K562 (cell line): ENCODE results near the gene LAMA5. TPM values are rescaled to one million over a fixed set of nuclear protein-coding genes. Genes with fewer than 3 reads are reported as not detected.
A peak's percentile ranks its signal among the peaks of the same experiment; 100 is the strongest.

Experiments used
- ATAC-seq: fragments of 200-7000 bp; cut with Tn5 transposase; 3 replicates; pipeline ENCODE4 v1.9.1; 2020; ENCODE audit warnings: moderate library complexity
- BruUV-seq: library from RNA; stranded (reverse); fragments of 400-500 nt; replicated peaks from 2 replicates; lab custom pipeline; 2021; lab: Mats Ljungman, UMichigan
- CTCF ChIA-PET: fragments of 300-600 bp; formaldehyde crosslinking; extraction: SDS; loops from one replicate; lab custom pipeline; 2021; ENCODE audit warnings: low intra/inter-chr PET ratio; lab: Yijun Ruan, JAX
- POLR2A ChIA-PET: fragments of 300-600, 350-650 bp; sonication (Branson Sonifier 250); formaldehyde crosslinking; extraction: SDS; loops from one replicate; lab custom pipeline; 2021; ENCODE audit warnings: antibody characterized with exemption, inconsistent platforms; lab: Yijun Ruan, JAX
- DNase-seq, 4 experiments: peaks; one replicate each; pipeline versions ENCODE4 v3.0.0 to v3.0.0-alpha.2; 2011 to 2018; ENCODE audit warnings: low spot score in 3 of 4, mixed read lengths in 3 of 4; ENCODE audit errors: extremely low read depth in 1 of 4
- FAIRE-seq: peaks from 2 replicates; lab custom pipeline; 2011; peaks lifted over from hg19 to GRCh38; lab: Jason Lieb, UNC
- H2AFZ ChIP-seq: 2 replicates; pipeline ENCODE4 v1.6.0; 2011; ENCODE audit warnings: low read depth, low read length, control low read depth, inconsistent platforms
- H3K27ac ChIP-seq: fragments of 200-600 bp; 3 replicates; pipeline ENCODE4 v1.8.0; 2011; ENCODE audit warnings: low read depth, mild to moderate bottlenecking, control low read depth, inconsistent platforms, low read length, moderate library complexity, mixed read lengths; ENCODE audit errors: extremely low read depth
- H3K27me3 ChIP-seq, 2 experiments: fragments of 300-600 bp in 1 of 2; 2 replicates in 1 of 2; 3 replicates in 1 of 2; pipeline versions ENCODE4 v1.6.0 to v1.8.0; 2011; ENCODE audit warnings: inconsistent platforms in 2 of 2, low read length in 2 of 2, mild to moderate bottlenecking in 1 of 2, mixed read lengths in 1 of 2, moderate library complexity in 1 of 2; ENCODE audit not compliant: control insufficient read depth in 2 of 2, insufficient read depth in 2 of 2
- H3K36me3 ChIP-seq: fragments of 300-600 bp; 3 replicates; pipeline ENCODE4 v1.8.0; 2011; ENCODE audit warnings: mild to moderate bottlenecking, low read length, inconsistent platforms; ENCODE audit not compliant: control insufficient read depth, insufficient read depth
- H3K4me1 ChIP-seq, 2 experiments: fragments of 200-600 bp in 1 of 2; replicated peaks in 1 of 2; 2 replicates in 1 of 2; 3 replicates in 1 of 2; pipeline versions ENCODE4 v1.5.1 to v1.8.0; 2011; ENCODE audit warnings: inconsistent platforms in 2 of 2, low read length in 2 of 2, mild to moderate bottlenecking in 1 of 2, mixed read lengths in 1 of 2, moderate library complexity in 1 of 2; ENCODE audit not compliant: control insufficient read depth in 2 of 2, insufficient read depth in 2 of 2
- H3K4me2 ChIP-seq: 2 replicates; pipeline ENCODE4 v1.6.1; 2011; ENCODE audit warnings: low read length, control low read depth, inconsistent platforms, mixed read lengths; ENCODE audit not compliant: insufficient read depth
- H3K4me3 ChIP-seq: fragments of 200-600 bp; sonication (generic), shearing (Covaris generic); 2 replicates; pipeline ENCODE4 v1.5.1; 2016; ENCODE audit warnings: control low read depth, inconsistent platforms
- H3K79me2 ChIP-seq: fragments of 200-600 bp; 3 replicates; pipeline ENCODE4 v1.8.0; 2011; ENCODE audit warnings: low read length, inconsistent platforms; ENCODE audit not compliant: control insufficient read depth, insufficient read depth
- H3K9ac ChIP-seq, 2 experiments: 2 replicates each; pipeline versions ENCODE4 v1.6.0 to v1.6.1; 2011; ENCODE audit warnings: low read depth in 2 of 2, low read length in 2 of 2, control low read depth in 1 of 2, inconsistent platforms in 1 of 2, mild to moderate bottlenecking in 1 of 2, mixed read lengths in 1 of 2; ENCODE audit not compliant: insufficient read depth in 1 of 2
- H3K9me1 ChIP-seq: one replicate; pipeline ENCODE4 v1.6.0; 2011; ENCODE audit warnings: inconsistent platforms, mild to moderate bottlenecking, low read length, moderate library complexity; ENCODE audit not compliant: control insufficient read depth, insufficient read depth
- H3K9me3 ChIP-seq: replicated peaks from 2 replicates; pipeline ENCODE4 v1.5.1; 2011; ENCODE audit warnings: low read depth, low read length, inconsistent platforms; ENCODE audit not compliant: control insufficient read depth, insufficient read depth
- H4K20me1 ChIP-seq: replicated peaks from 2 replicates; pipeline ENCODE4 v1.6.1; 2011; ENCODE audit warnings: low read length, inconsistent platforms, mixed read lengths; ENCODE audit not compliant: control insufficient read depth, insufficient read depth
- HMG20B ChIP-seq: fragments of 250-450 bp; sonication (Bioruptor Pico); IDR thresholded peaks from 2 replicates; pipeline ENCODE4 v1.5.0; 2021; ENCODE audit warnings: mild to moderate bottlenecking
- KLF13 ChIP-seq: fragments of 450-650 bp; IDR thresholded peaks from 2 replicates; pipeline ENCODE4 v1.6.1; 2016; ENCODE audit warnings: missing genetic modification characterization, low read depth, mild to moderate bottlenecking, missing compliant biosample characterization, moderate library complexity, borderline replicate concordance
- ZC3H4 ChIP-seq: sonication (generic); formaldehyde crosslinking; IDR thresholded peaks from 2 replicates; pipeline ENCODE4 v1.9.0; 2021; ENCODE audit warnings: missing genetic modification reagents, borderline replicate concordance
- ZFP30 ChIP-seq: fragments of 250-450 bp; sonication (Bioruptor Pico); IDR thresholded peaks from 2 replicates; pipeline ENCODE4 v1.8.0; 2022; ENCODE audit warnings: moderate library complexity, mild to moderate bottlenecking, inconsistent platforms, borderline replicate concordance
- ZNF12 ChIP-seq: sonication (generic); formaldehyde crosslinking; IDR thresholded peaks from 2 replicates; pipeline ENCODE4 v1.4.0; 2020; ENCODE audit warnings: mild to moderate bottlenecking, missing genetic modification reagents
- ZNF133 ChIP-seq: fragments of 250-450 bp; sonication (Bioruptor Pico); IDR thresholded peaks from 2 replicates; pipeline ENCODE4 v1.4.0; 2020; ENCODE audit warnings: mild to moderate bottlenecking
- ZNF311 ChIP-seq: fragments of 250-450 bp; sonication (Bioruptor Pico); IDR thresholded peaks from 2 replicates; pipeline ENCODE4 v1.4.0; 2020; ENCODE audit warnings: mild to moderate bottlenecking, moderate library complexity
- WGBS: fragments of 100-300 bp; shearing (Covaris generic); methylation state at CpG from one replicate; pipeline ENCODE4 v1.1.6; 2016; ENCODE audit warnings: low coverage, mixed read lengths; ENCODE audit not compliant: insufficient coverage; ENCODE audit errors: missing lambda C conversion rate; 5-methylcytosine and 5-hydroxymethylcytosine counted together
- in situ Hi-C: fragments of 300-500 bp; cut with MboI; formaldehyde crosslinking; loops from 4 replicates; pipeline ENCODE4 v1.15.0; 2018; ENCODE audit warnings: inconsistent platforms, mixed read lengths
- intact Hi-C: fragments of 100-400 bp; cut with micrococcal nuclease; formaldehyde crosslinking; loops from 2 replicates; pipeline ENCODE4 v1.14.2; 2022
- polyA plus RNA-seq, 8 experiments: library from polyadenylated mRNA; depleted of rRNA in 4 of 8; stranded (reverse) in 5 of 8; unstranded in 3 of 8; fragments of >200 nt; fragmentation: Nextera tagmentation in 2 of 8; fragmentation: Illumina TruSeq in 1 of 8; extraction: Ambion mirVana in 2 of 8; extraction: Trizol in 1 of 8; gene quantifications; 2 replicates each; pipeline versions ENCODE4 v1.2.1 to v1.2.3, GENCODE V29; 2011 to 2014; ENCODE audit warnings: inconsistent platforms in 1 of 8, missing spikeins in 1 of 8
- total RNA-seq, 7 experiments: library from RNA; depleted of rRNA in 6 of 7; stranded (reverse); fragments of >200 nt in 6 of 7; fragmentation: Illumina TruSeq in 2 of 7; extraction: Trizol in 2 of 7; gene quantifications; 2 replicates each; pipeline versions ENCODE4 v1.2.1 to v1.2.3, GENCODE V29; 2011 to 2021; ENCODE audit warnings: low replicate concordance in 1 of 7
- TF ChIP-seq, protein P1 (sequence below): IDR thresholded peaks from 2 replicates; pipeline ENCODE4 v1.6.1; 2014; ENCODE audit warnings: antibody characterized with exemption
- TF ChIP-seq, protein P2 (sequence below): fragments of 450-650 bp; conservative IDR thresholded peaks from 2 replicates; pipeline ENCODE4 v1.6.1; 2016; ENCODE audit warnings: missing genetic modification characterization, low read depth, mild to moderate bottlenecking, control low read depth, missing compliant biosample characterization

LAMA5 gene
- total and polyA plus RNA-seq, 9 of the 15 experiments (the other 6 are each of a cell fraction or from before 2014, with no cell fraction given) = 0.31 to 101 (median 7.8) TPM

DNA sequence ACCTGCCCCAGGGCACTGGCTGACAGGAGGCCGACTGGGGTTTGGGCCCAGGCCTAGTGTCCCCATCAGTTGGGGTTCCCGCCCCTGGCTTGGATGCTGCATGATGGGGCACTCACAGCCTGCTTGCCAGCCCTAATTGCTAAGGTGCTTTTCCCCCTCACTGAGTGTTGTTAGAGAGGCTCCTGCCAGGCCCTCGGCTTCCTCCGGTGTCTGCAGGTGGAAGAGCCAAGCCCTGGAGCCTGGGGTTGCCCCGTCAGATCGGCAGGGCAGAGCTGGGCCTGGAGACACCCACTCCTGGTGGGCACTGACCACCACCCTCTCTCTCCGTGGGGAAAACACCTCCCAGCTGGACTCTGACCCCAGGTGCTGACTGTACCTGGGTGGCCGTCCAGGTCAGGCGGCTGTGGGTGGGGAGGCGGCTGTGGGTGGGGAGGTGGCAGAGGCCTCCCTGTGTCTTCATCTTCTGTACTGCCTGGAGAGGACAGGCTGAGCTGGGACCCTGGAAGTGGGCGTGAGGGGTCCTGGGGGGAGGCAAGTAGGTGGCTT, 46.0 kb upstream of the LAMA5 start:
- H3K27me3 ChIP-seq = peaks cover 10 to 31% of the 10 kb centered on the region in 2 experiments; a peak in 4 of 5 replicates
- no TSS peak for BruUV-seq
- TF ChIP-seq ZNF12 (CRISPR knock-in tag) = no peak
- TF ChIP-seq HMG20B (CRISPR knock-in tag) = no peak
- TF ChIP-seq, protein P1, sequence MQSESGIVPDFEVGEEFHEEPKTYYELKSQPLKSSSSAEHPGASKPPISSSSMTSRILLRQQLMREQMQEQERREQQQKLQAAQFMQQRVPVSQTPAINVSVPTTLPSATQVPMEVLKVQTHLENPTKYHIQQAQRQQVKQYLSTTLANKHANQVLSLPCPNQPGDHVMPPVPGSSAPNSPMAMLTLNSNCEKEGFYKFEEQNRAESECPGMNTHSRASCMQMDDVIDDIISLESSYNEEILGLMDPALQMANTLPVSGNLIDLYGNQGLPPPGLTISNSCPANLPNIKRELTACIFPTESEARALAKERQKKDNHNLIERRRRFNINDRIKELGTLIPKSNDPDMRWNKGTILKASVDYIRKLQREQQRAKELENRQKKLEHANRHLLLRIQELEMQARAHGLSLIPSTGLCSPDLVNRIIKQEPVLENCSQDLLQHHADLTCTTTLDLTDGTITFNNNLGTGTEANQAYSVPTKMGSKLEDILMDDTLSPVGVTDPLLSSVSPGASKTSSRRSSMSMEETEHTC = no peak
- no peak for TF ChIP-seq ZNF133 (CRISPR knock-in tag)
- no peak for TF ChIP-seq KLF13 (tag)
- no peak for TF ChIP-seq ZC3H4
- TF ChIP-seq, protein P2, sequence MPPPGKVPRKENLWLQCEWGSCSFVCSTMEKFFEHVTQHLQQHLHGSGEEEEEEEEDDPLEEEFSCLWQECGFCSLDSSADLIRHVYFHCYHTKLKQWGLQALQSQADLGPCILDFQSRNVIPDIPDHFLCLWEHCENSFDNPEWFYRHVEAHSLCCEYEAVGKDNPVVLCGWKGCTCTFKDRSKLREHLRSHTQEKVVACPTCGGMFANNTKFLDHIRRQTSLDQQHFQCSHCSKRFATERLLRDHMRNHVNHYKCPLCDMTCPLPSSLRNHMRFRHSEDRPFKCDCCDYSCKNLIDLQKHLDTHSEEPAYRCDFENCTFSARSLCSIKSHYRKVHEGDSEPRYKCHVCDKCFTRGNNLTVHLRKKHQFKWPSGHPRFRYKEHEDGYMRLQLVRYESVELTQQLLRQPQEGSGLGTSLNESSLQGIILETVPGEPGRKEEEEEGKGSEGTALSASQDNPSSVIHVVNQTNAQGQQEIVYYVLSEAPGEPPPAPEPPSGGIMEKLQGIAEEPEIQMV (tag) = no peak
- TF ChIP-seq ZNF311 (CRISPR knock-in tag) = no peak
- TF ChIP-seq ZFP30 (CRISPR knock-in tag) = no peak
- TF ChIP-seq, all 486 proteins: peak for 0
- Histone ChIP-seq H2AFZ (no peak overlapping the region), H3K9ac (0 out of 4 replicates have a peak overlapping the region, but pooled peaks of 1 of the 2 experiments have one; percentile 0), H3K36me3 (no peaks in the 10 kb centered on the region), H3K27ac (no peak overlapping the region), H4K20me1 (0 out of 2 replicates have a peak, but pooled peaks cover 6% of the 10 kb centered on the region), H3K4me1 (peaks cover 8 to 90% of the 10 kb centered on the region in 2 experiments; a peak in 4 of 5 replicates), H3K4me2 (no peak overlapping the region), H3K9me3 (no peaks in the 10 kb centered on the region), H3K79me2 (no peaks in the 10 kb centered on the region), H3K9me1 (peaks cover 3% of the 10 kb centered on the region), H3K4me3 (no peak overlapping the region)
- CTCF ChIA-PET = interaction anchor here (1.3 kb wide), 1 partner anchor 83 kb away, joined by 4 read pairs; no protein-coding TSS in a partner anchor
- POLR2A ChIA-PET = interaction anchor here (0.6 kb wide), 1 partner anchor 97 kb away, joined by 3 read pairs; no protein-coding TSS in a partner anchor
- in situ Hi-C loops (loop anchor here (10.0 kb wide), 1 partner anchor 202 kb away; no protein-coding TSS in a partner anchor), intact Hi-C loops (no loop called here)
- no peak for ATAC-seq
- WGBS = 34% methylated on average over 11 of the region's 11 CpGs
- no peak for DNase-seq
- no peak for FAIRE-seq
